ENCODE results near the gene PPAT. TPM values are rescaled to one million over a fixed set of nuclear protein-coding genes. Genes with fewer than 3 reads are reported as not detected.
"Not testable (repeated sequence)": the region's sequence is repeated elsewhere in the genome, so short reads cannot be mapped to it uniquely, and the experiment has no call there.

Gene PPAT
- total RNA-seq, 1 donor from 2014 or later = 12.9 TPM

- Mint-ChIP-seq H3K9me3 (no peaks in the 10 kb centered on the region), H3K36me3 (ENCODE audit: low read depth) (peaks cover 80% of the 10 kb centered on the region), H3K27ac (no peak overlapping the region), H3K27me3 (no peaks in the 10 kb centered on the region), H3K4me1 (no peaks in the 10 kb centered on the region), H3K4me3 (no peak overlapping the region)
- DNase-seq (no peak), ATAC-seq (ENCODE audit: low read depth) (no peak)
- intact Hi-C loops (cut with micrococcal nuclease) = no loop called here
- ChIA-PET POLR2A (no interaction called here), CTCF (no interaction called here)
- TF ChIP-seq, protein P1, sequence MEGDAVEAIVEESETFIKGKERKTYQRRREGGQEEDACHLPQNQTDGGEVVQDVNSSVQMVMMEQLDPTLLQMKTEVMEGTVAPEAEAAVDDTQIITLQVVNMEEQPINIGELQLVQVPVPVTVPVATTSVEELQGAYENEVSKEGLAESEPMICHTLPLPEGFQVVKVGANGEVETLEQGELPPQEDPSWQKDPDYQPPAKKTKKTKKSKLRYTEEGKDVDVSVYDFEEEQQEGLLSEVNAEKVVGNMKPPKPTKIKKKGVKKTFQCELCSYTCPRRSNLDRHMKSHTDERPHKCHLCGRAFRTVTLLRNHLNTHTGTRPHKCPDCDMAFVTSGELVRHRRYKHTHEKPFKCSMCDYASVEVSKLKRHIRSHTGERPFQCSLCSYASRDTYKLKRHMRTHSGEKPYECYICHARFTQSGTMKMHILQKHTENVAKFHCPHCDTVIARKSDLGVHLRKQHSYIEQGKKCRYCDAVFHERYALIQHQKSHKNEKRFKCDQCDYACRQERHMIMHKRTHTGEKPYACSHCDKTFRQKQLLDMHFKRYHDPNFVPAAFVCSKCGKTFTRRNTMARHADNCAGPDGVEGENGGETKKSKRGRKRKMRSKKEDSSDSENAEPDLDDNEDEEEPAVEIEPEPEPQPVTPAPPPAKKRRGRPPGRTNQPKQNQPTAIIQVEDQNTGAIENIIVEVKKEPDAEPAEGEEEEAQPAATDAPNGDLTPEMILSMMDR (IDR thresholded peaks at IDR 0.05) = no peak
Observed at GRCh38 chr4:56450342-56450741, 14.9 kb upstream of the PPAT start.

DNA sequence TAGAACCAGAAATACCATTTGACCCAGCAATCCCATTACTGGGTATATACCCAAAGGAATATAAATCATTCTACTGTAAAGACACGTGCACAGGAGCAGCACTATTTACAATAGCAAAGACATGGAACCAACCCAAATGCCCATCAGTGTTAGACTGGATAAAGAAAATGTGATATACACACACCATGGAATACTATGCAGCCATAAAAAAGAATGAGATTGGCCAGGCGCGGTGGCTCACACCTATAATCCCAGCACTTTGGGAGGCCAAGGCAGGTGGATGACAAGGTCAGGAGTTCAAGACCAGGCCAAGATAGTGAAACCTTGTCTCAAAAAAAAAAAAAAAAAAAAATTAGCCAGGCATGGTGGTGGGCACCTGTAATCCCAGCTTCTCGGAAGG is 14.1 kb upstream of the PPAT start:
- H3K4me3 Mint-ChIP-seq; H3K4me1 Mint-ChIP-seq; DNase-seq; H3K27ac Mint-ChIP-seq; H3K27me3 Mint-ChIP-seq; POLR2A ChIA-PET; CTCF ChIA-PET; ATAC-seq (ENCODE audit: low read depth); H3K9me3 Mint-ChIP-seq; intact Hi-C loops (cut with micrococcal nuclease): not testable (repeated sequence)
- H3K36me3 Mint-ChIP-seq (ENCODE audit: low read depth) = peaks cover 77% of the 10 kb centered on the region

DNA sequence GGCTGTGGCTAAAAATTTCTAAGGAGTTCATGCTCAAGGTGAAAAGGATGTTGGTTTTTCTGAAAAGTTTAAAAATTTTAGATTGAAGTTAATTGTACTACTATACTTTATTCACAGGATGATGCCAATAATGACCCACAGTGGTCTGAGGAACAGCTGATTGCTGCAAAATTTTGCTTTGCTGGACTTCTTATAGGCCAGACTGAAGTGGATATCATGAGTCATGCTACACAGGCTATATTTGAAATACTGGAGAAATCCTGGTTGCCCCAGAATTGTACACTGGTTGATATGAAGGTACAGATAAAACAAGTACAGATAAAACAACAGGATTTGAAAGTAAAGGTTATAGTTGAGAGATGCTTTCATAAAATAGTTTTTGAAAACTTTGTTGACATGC is 12.9 kb upstream of the PPAT start:
- TF ChIP-seq, protein P1 (IDR thresholded peaks at IDR 0.05) = no peak
- no peak for ATAC-seq (ENCODE audit: low read depth)
- Mint-ChIP-seq H3K4me1 (no peaks in the 10 kb centered on the region), H3K9me3 (no peaks in the 10 kb centered on the region), H3K27ac (no peak overlapping the region), H3K27me3 (no peaks in the 10 kb centered on the region), H3K36me3 (ENCODE audit: low read depth) (peaks cover 75% of the 10 kb centered on the region), H3K4me3 (no peak overlapping the region)
- DNase-seq = no peak
- CTCF ChIA-PET = no interaction called here
- POLR2A ChIA-PET = no interaction called here
- intact Hi-C loops (cut with micrococcal nuclease) = no loop called here

GRCh38 chr4:56445699-56446098 is 10.3 kb upstream of the PPAT start:
- H3K36me3 Mint-ChIP-seq (ENCODE audit: low read depth) = peaks cover 72% of the 10 kb centered on the region
- ATAC-seq (ENCODE audit: low read depth) = no peak
- intact Hi-C loops (cut with micrococcal nuclease) = no loop called here
- DNase-seq = no peak
- TF ChIP-seq, protein P1 (IDR thresholded peaks at IDR 0.05) = no peak
- ChIA-PET POLR2A (interaction anchor here (0.5 to 2.4 kb wide), 3 partner anchors 10 to 378 kb away, joined by 3 to 10 read pairs (median 4); partner anchors contain the start of genes PAICS and PPAT), CTCF (no interaction called here)
- no peaks in the 10 kb centered on the region for H3K4me1 Mint-ChIP-seq
- H3K27ac Mint-ChIP-seq = no peak overlapping the region
- no peak overlapping the region for H3K4me3 Mint-ChIP-seq
- H3K27me3 Mint-ChIP-seq = no peaks in the 10 kb centered on the region
- H3K9me3 Mint-ChIP-seq = no peaks in the 10 kb centered on the region

GRCh38 chr4:56444719-56445118 is 9.3 kb upstream of the PPAT start:
- TF ChIP-seq, protein P1 (IDR thresholded peaks at IDR 0.05) = no peak
- ChIA-PET CTCF (no interaction called here), POLR2A (interaction anchor here (2.4 kb wide), 1 partner anchor 9 kb away, joined by 10 read pairs; the partner anchor contains the start of genes PAICS and PPAT)
- ATAC-seq (ENCODE audit: low read depth) (no peak), DNase-seq (no peak)
- Mint-ChIP-seq H3K27me3 (no peaks in the 10 kb centered on the region), H3K4me3 (no peak overlapping the region), H3K36me3 (ENCODE audit: low read depth) (peaks cover 64% of the 10 kb centered on the region), H3K9me3 (no peaks in the 10 kb centered on the region), H3K4me1 (peaks cover 3% of the 10 kb centered on the region), H3K27ac (no peak overlapping the region)
- intact Hi-C loops (cut with micrococcal nuclease) = no loop called here

DNA sequence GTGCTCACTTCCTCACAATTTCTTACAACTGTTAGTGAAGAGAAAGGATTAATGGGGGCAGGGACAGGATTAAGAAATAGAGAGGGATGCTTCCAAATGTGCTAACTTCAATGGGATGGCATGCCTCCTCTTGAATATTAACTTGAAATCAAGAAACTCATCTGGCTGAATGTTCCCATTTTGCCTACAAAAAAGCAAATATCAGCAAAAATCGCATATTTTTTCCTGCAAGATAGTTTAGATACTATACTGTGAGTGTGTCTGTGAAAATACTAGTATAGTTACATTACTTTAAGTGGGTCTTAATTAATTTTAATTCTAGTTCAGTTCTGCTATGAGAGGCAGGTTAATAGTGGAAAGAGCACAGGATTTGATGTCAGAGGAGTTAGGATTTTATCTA is 5.6 kb upstream of the PPAT start:
- H3K27ac Mint-ChIP-seq = no peak overlapping the region
- H3K36me3 Mint-ChIP-seq (ENCODE audit: low read depth) = peaks cover 44% of the 10 kb centered on the region
- TF ChIP-seq, protein P1 (IDR thresholded peaks at IDR 0.05) = no peak
- intact Hi-C loops (cut with micrococcal nuclease) = no loop called here
- H3K9me3 Mint-ChIP-seq = no peaks in the 10 kb centered on the region
- no peak overlapping the region for H3K4me3 Mint-ChIP-seq
- no peak for DNase-seq
- peaks cover 19% of the 10 kb centered on the region for H3K4me1 Mint-ChIP-seq
- CTCF ChIA-PET = no interaction called here
- H3K27me3 Mint-ChIP-seq = no peaks in the 10 kb centered on the region
- ATAC-seq (ENCODE audit: low read depth) = no peak
- POLR2A ChIA-PET = no interaction called here

Data from activated B cell treated with CpG ODN at 0.5 μM for 24 hours (primary cell).